Nephron (organoid): ENCODE data around the gene BLMH.

Experiments
- H3K27ac Mint-ChIP-seq, 3 experiments: 2 replicates each; pipeline ENCODE4 v1.8.0; 2020; ENCODE audit warnings: mixed read lengths in 3 of 3, mild to moderate bottlenecking in 2 of 3, moderate library complexity in 1 of 3
- H3K27me3 Mint-ChIP-seq: 2 replicates; pipeline ENCODE4 v1.8.0; 2021; ENCODE audit warnings: low read depth, mild to moderate bottlenecking, moderate library complexity, mixed read lengths
- H3K36me3 Mint-ChIP-seq: 2 replicates; pipeline ENCODE4 v1.8.0; 2020; ENCODE audit warnings: low read depth, mixed read lengths
- H3K4me1 Mint-ChIP-seq: 2 replicates; pipeline ENCODE4 v1.8.0; 2020; ENCODE audit warnings: mixed read lengths
- H3K4me3 Mint-ChIP-seq, 3 experiments: 2 replicates each; pipeline ENCODE4 v1.8.0; 2020; ENCODE audit warnings: mild to moderate bottlenecking in 3 of 3, mixed read lengths in 3 of 3, moderate library complexity in 2 of 3
- H3K9me3 Mint-ChIP-seq: 2 replicates; pipeline ENCODE4 v1.8.0; 2020; ENCODE audit warnings: mixed read lengths
- CTCF ChIP-seq, 3 experiments: fragments of 200-600 bp; sonication (generic); IDR thresholded peaks; one replicate each; pipeline ENCODE4 v1.5.0; 2021; ENCODE audit warnings: antibody characterized with exemption in 3 of 3; ENCODE audit not compliant: unreplicated experiment in 3 of 3

BLMH gene

GRCh38 chr17:30235386-30236296 is 56.1 kb downstream of the BLMH start, which contains the start of gene SLC6A4:
TSS of gene SLC6A4 (minus strand) at chr17:30235697. CDS start at chr17:30221958, 13,739 bp downstream.
- no peak for TF ChIP-seq CTCF (IDR thresholded peaks at IDR 0.05; ENCODE audit: unreplicated experiment in 3 of 3)
- Mint-ChIP-seq H3K4me3 (peak within 1 kb of the TSS; percentile 82 to 84 (median 84)), H3K36me3 (no peaks in the 10 kb centered on the region), H3K9me3 (no peaks in the 10 kb centered on the region), H3K27me3 (peaks cover 94% of the 10 kb centered on the region), H3K27ac (peak within 1 kb of the TSS in 1 of 3 experiments; percentile 24), H3K4me1 (peaks cover 21% of the 10 kb centered on the region)

- TF ChIP-seq CTCF (IDR thresholded peaks at IDR 0.05; ENCODE audit: unreplicated experiment in 3 of 3): no peak
- Mint-ChIP-seq H3K9me3 (no peaks in the 10 kb centered on the region), H3K27ac (no peak overlapping the region), H3K27me3 (peaks cover 95% of the 10 kb centered on the region), H3K36me3 (no peaks in the 10 kb centered on the region), H3K4me1 (peaks cover 21% of the 10 kb centered on the region), H3K4me3 (peak overlapping the region; percentile 75 to 82 (median 78))
These were observed 56.8 kb downstream of the BLMH start for GRCh38 chr17:30234964-30235363.

- Mint-ChIP-seq H3K4me1 (peaks cover 21% of the 10 kb centered on the region), H3K36me3 (no peaks in the 10 kb centered on the region), H3K4me3 (peak overlapping the region in 2 of 3 experiments; percentile 78 to 82), H3K27ac (no peak overlapping the region), H3K27me3 (peaks cover 91% of the 10 kb centered on the region), H3K9me3 (no peaks in the 10 kb centered on the region)
- no peak for TF ChIP-seq CTCF (IDR thresholded peaks at IDR 0.05; ENCODE audit: unreplicated experiment in 3 of 3)
These were observed 57.4 kb downstream of the BLMH start for GRCh38 chr17:30234296-30234695.

GRCh38 chr17:30232824-30233427 is 58.8 kb downstream of the BLMH start:
- Mint-ChIP-seq H3K27ac (no peak overlapping the region), H3K4me1 (peaks cover 18% of the 10 kb centered on the region), H3K9me3 (no peaks in the 10 kb centered on the region), H3K36me3 (no peaks in the 10 kb centered on the region), H3K4me3 (no peak overlapping the region), H3K27me3 (peaks cover 89% of the 10 kb centered on the region)
- TF ChIP-seq CTCF (IDR thresholded peaks at IDR 0.05; ENCODE audit: unreplicated experiment in 3 of 3): no peak

- Mint-ChIP-seq H3K36me3 (no peaks in the 10 kb centered on the region), H3K27ac (no peak overlapping the region), H3K4me3 (no peak overlapping the region), H3K9me3 (no peaks in the 10 kb centered on the region), H3K4me1 (peaks cover 11% of the 10 kb centered on the region), H3K27me3 (peaks cover 83% of the 10 kb centered on the region)
- no peak for TF ChIP-seq CTCF (IDR thresholded peaks at IDR 0.05; ENCODE audit: unreplicated experiment in 3 of 3)
These were observed 59.5 kb downstream of the BLMH start for GRCh38 chr17:30232015-30232823.
